GM10266 (cell line): ENCODE measurements around the gene HCN3.

ENCODE experiments used
- DNase-seq: peaks from one replicate; pipeline ENCODE4 v3.0.0; 2012; ENCODE audit errors: extremely low spot score
- TF ChIP-seq, protein P1 (sequence below): IDR thresholded peaks from 2 replicates; pipeline ENCODE4 v1.5.1; 2012; ENCODE audit warnings: mild to moderate bottlenecking, low read depth; ENCODE audit not compliant: control insufficient read depth, insufficient read depth; ENCODE audit errors: missing control alignments

The HCN3 gene

GRCh38 chr1:155293086-155293749, 16.0 kb downstream of the HCN3 start:
- TF ChIP-seq, protein P1, sequence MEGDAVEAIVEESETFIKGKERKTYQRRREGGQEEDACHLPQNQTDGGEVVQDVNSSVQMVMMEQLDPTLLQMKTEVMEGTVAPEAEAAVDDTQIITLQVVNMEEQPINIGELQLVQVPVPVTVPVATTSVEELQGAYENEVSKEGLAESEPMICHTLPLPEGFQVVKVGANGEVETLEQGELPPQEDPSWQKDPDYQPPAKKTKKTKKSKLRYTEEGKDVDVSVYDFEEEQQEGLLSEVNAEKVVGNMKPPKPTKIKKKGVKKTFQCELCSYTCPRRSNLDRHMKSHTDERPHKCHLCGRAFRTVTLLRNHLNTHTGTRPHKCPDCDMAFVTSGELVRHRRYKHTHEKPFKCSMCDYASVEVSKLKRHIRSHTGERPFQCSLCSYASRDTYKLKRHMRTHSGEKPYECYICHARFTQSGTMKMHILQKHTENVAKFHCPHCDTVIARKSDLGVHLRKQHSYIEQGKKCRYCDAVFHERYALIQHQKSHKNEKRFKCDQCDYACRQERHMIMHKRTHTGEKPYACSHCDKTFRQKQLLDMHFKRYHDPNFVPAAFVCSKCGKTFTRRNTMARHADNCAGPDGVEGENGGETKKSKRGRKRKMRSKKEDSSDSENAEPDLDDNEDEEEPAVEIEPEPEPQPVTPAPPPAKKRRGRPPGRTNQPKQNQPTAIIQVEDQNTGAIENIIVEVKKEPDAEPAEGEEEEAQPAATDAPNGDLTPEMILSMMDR, result no peak
- no peak for DNase-seq

GRCh38 chr1:155294520-155295182, 17.4 kb downstream of the HCN3 start:
- DNase-seq, result no peak
- TF ChIP-seq, protein P1, result no peak

DNA sequence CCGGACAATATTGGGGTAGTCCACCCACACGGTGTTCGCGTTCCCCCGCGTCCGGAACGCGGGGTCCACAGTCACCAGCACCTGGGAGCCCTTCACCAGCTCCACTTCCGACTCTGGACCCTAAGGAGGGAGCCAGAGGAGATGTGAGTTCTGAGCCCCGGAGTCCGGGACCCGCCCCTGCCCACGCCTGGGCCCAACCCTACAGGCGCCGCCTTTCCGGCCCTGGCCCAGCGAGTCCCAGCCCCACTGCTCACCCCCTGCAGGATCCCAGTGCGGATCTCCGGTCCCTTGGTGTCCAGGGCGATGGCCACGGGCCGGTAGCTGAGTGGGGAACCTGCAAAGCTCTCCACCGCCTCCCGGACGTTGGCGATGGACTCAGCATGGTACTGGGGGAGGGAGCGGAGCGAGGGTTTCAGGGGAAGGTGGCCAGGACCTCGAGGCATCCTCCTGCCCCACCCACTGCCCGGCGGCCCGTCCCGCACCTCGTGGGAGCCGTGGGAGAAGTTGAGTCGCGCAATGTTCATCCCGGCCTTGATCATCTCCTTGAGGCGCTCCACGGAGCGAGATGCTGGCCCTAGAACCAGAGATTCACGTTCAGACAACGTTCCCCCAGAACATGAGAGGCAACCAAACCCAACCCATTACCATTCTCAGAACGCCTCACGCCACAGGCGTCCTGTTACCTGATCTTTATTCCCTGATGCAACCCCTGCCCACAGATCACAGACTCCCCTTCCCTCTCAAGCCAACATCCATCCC, 18.1 kb downstream of the HCN3 start:
- TF ChIP-seq, protein P1, result no peak
- DNase-seq, result no peak

DNA sequence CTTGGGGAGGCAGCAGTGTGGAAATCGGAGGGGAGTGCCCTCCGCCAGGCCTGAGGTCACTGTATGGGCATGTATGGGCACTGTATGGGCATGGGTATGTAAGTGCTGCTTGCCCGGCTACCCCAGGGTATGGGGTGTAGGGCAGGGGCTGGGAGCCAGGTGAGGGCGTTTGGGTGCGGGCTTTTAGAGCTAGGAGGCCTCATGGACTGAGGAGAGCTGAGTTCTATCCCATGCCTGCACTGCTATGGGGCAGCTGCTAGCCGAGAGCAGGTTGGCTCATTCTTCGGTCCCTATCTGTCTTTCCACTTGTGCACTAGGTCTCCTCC, 18.6 kb downstream of the HCN3 start:
- TF ChIP-seq, protein P1, result no peak
- DNase-seq, result no peak

GRCh38 chr1:155296661-155297060, 19.4 kb downstream of the HCN3 start:
- TF ChIP-seq, protein P1, result no peak
- DNase-seq, result no peak

DNA sequence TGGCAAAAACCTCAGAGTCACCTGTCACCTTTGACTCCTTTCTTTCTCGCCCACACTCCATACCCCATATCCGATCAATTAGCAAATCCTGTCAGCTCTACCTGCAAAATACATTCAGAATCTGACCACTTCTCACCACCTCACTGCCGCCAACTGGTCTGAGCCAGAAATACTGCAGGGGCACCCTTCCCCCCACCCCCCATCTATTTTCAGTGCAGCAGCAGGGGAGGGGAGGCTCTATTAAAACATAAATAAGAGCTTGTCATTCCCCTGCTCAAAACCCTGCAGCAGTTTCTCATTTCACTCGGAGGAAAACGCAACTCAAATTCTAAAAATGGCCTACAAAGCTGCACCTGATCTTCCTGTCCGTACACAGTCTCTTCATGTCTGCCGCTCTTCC, 20.1 kb downstream of the HCN3 start:
- TF ChIP-seq, protein P1, result no peak

GRCh38 chr1:155300024-155300423, 22.8 kb downstream of the HCN3 start:
- no peak for DNase-seq
- TF ChIP-seq, protein P1, result no peak

More for the DNA sequence above, 20.1 kb downstream of the HCN3 start:
- no peak for DNase-seq
